CD4-positive, alpha-beta T cell treated with Interleukin-6 for 4 hours (primary cell): ENCODE results near the gene GRIK4.
"Not testable (repeated sequence)": the region's sequence is repeated elsewhere in the genome, so short reads cannot be mapped to it uniquely, and the experiment has no call there.

ENCODE experiments used
- DNase-seq: peaks from one replicate; pipeline ENCODE4 v3.0.0-alpha.2; 2020; ENCODE audit warnings: mixed read lengths

GRIK4 gene

DNA sequence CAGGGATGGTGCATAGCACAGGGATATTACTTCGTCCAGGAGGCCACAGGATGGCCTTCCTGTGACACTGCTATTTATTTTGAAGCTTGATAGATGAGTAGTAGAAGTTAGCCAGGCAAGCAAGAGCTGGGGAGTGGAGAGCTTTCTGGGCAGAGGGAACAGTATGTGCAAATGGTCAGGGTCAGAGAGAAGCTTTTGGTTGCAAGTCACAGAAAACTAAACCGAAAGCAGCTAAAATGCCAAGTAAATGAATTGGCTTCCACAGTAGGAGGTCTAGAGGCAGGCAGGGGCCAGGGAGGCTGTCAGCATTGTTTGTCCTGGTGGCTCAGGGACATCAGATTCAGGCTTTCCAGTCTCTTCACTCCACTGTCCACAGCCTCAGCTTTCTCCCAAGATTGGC is 247.5 kb downstream of the GRIK4 start:
- DNase-seq, result no peak

DNA sequence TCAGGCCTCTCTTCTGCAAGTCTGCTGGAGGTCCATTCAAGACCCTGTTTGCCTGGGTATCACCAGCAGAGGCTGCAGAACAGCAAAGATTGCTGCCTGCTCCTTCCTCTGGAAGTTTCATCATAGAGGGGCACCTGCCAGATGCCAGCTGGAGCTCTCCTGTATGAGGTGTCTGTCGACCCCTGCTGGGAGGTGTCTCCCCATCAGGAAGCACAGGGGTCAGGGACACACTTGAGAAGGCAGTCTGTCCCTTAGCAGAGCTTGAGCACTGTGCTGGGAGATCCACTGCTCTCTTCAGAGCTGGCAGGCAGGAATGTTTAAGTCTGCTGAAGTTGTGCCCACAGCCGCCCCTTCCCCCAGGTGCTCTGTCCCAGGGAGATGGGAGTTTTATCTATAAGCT is 254.2 kb downstream of the GRIK4 start:
- not testable (repeated sequence) for DNase-seq

DNA sequence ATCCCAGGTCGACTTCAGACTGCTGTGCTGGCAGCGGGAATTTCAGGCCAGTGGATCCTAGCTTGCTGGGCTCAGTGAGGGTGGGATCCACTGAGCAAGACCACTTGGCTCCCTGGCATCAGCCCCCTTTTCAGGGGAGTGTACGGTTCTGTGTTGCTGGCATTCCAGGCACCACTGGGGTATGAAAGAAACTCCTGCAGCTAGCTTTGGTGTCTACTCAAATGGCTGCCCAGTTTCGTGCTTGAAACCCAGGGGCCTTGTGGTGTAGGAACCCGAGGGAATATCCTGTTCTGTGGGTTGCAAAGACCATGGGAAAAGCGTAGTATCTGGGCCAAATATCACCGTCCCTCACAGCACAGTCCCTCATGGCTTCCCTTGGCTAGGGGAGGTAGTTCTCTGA is 254.8 kb downstream of the GRIK4 start:
- no peak for DNase-seq

DNA sequence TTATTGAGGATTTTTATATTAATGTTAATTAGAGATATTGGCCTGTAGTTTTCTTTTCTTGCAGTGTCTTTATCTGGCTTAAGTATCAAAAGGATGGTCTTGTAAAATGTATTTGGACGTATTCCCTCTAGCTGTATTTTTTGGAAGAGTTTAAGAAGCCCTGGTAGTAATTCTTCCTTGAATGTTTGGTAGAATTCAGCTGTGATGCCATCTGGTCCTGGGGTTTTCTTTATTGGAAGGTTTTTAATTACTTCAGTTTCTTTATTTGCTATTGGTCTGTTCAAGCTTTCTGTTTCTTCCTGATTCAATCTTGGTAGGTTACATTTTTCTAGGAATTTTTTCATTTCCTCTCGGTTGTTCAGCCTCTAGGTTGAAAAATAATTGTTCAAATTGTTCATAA is 257.4 kb downstream of the GRIK4 start:
- no peak for DNase-seq

DNA sequence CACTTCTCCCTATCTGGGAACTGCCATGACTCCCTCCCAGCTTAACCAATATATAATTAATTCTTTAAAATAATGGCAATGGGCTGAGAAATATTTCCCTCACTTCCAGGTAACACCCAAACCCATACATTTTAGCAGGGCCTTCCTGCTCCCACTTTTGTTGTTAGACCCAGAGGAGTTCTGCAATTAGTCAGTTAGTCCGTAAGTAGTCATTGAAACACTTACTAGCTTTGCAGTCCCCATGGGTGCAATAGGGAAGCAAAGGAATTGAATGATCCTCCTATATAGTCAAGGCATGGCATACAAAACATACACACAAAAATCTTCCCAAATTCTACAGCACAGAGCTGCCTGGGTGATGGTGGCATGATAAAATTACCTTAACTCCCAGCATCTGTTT is 258.4 kb downstream of the GRIK4 start:
- no peak for DNase-seq

DNA sequence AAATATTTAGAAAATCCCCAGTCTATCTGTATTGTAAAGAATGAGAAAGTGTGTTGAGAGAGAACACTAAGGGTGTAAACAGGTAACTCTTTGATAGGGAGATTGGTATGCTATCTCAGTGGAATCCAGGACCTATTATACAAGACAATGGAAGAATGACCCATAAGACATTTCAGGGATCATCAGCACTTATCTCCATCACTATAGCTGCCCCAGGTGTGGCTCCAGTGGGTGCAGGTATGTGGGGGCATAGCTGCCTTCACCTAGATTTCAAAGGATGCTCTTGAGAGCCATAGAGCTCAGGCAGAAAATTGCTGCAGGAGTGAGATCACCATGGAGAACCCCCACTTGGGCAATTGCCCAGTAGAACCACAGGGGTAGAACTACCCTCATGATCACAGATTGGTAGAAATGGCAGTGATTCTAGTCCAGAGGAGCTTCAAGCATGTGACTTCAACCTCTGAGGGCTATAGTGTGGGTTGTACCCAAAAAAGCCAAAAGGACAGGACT is 260.1 kb downstream of the GRIK4 start:
- no peak for DNase-seq

DNA sequence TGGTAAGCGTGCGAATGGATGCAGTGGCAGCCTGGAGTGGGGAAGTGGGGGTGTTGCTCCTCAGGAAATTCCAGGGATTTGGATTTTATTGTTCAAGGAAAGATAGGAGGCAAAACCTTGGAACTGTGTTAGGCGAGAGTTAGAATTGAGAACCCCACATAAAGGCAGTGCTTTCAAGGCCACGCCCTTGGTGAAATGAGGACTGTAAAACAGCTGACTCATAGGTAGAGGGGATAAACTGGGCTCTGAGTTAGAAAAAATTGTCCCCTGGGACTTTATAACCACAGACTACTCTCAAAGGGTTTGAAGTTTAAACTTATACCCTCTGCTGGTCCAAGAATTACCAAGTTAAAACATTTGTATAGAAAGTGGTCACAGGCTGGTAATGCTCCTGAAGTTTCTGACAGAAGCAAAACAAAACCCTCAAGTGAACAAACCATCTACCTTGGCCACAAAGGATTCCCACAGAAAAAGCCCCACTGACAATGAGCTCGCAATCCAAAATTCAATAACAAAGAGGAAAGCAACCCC is 262.0 kb downstream of the GRIK4 start:
- DNase-seq, result no peak

DNA sequence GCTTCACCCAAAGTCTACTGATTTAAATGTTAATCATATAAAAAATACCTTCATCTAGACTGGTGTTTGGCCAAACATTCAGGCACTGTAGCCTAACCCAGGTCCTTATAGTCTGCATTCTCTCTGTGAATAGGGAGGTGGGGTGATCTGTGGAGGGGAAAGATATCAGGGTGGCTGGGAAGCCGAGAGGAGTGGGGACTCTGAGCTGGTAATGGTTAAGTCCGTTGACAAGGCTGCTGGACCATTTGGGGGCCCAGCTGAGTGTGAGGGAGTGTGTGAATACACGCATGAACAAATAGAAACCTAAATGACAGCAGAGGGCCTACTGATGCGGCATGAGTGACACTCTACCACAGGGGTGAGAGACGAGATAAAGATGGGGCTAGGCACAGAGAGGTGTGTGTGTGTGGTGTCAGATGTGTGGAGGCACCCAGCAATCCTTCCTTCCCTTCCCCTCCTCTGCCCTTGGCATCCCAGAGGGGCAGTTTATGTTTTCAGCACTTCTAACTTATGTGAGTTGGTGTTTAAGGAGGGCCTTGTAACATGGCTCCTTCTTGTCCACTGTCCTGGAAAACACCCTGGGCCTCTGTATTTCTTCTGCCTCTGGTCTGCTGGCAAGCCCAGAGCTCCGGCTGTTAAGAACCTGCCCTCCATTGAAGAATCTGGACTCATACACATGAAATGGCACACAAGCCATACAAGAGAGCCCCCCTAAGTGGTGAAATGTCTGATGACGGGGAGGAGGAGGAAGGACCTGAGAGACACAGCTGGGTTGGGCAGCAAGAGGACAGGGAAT is 263.2 kb downstream of the GRIK4 start:
- DNase-seq, result no peak

DNA sequence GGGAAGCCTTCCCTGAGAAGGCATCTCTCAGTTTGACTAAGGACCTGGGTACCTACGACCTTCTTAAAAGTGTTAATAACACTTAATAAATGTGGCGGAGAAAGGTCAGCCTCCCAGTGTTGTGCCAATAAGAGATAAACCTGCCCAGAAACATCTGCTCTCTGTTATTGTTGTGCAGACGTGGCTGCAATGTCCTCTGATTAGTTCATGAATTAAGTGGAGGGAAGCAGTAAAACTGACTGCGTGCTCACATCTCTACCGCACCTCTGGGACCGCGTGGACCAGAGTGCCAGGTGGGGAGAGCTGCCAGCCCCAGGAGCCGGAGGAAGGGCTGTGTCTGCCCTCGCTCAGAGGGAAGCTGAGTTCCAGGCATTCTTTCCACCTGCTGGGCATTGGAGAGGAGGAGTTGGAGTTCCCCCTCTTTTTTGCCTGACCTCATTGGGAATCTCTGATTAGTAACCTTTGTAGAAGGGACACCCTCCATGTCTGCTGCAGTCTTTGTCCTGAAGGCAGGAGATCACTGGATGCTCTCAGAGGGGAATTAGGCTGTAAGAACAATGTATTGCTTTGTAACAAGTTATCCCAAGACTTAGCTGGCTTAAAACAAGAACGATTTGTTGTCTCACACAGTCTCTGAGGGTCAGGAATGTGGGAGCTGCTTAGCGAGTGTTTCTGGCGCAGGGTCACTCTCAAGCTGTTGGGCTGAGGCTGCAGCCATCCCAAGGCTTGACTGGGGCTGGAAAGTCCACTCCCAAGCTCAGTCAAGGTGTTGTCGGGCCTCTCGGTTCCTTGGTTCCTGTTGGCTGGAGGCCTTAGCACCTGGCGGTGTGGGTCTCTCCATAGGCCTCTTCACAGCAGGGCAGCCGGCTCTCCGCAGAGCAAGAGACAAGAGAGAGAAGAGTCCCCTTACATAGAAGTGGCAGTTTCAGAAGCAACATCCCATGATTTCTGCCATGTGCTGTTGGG is 264.7 kb downstream of the GRIK4 start:
- no peak for DNase-seq

DNA sequence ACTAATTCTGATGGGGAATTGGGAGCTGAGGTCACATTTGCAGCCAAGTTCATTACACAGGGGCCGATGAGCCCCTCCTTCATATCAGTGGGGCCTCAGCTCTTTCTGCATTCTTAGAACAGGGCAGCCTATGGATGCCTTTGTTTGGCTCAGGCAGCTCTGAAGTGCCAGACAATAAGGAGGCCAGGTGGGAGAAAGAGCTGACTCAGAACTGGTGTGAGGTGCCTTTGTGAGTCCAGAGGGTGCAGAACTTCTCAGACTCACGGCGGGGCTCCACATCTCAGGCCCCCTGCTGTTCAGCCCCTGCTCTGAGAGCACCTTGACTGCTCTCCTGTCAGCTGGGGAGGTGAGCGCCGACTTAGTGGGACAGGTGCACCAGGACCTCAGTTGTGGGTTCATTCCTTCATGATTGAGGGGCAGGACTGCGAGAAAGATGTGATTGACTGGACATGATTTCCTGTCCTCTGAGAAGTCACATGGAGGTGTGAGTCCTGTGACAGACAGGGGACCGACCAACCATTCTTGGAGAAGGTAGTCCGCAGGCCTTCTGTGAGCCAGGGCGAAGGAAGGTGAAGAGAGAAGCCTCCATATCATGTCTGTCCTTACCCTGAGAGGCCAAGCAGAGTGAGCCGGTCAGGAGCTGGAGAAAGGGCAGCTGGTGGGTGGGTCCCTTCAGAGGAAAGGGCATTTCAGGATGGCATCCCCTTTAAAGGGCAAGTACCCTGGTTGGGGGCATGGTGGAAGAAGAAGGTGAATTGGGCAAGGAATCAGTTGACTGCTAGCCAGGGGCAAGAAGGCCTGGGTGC is 267.3 kb downstream of the GRIK4 start:
- DNase-seq, result no peak

DNA sequence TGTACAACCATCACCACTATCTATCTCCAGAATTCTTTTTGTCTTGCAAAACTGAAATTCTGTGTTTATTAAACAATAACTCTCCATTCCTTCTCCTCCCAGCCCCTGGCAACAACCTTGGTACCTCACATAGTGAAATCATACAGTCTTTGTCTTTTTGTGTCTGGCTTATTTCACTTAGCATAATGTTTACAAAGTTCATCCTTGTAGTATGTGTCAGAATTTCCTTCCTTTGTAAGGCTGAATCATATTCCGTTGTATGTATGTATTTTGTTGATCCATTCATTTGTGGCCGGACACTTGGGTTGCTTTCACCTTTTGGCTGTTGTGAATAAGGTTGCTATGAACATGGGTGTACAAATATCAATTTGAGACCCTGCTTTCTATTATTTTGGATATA is 268.7 kb downstream of the GRIK4 start:
- no peak for DNase-seq

DNA sequence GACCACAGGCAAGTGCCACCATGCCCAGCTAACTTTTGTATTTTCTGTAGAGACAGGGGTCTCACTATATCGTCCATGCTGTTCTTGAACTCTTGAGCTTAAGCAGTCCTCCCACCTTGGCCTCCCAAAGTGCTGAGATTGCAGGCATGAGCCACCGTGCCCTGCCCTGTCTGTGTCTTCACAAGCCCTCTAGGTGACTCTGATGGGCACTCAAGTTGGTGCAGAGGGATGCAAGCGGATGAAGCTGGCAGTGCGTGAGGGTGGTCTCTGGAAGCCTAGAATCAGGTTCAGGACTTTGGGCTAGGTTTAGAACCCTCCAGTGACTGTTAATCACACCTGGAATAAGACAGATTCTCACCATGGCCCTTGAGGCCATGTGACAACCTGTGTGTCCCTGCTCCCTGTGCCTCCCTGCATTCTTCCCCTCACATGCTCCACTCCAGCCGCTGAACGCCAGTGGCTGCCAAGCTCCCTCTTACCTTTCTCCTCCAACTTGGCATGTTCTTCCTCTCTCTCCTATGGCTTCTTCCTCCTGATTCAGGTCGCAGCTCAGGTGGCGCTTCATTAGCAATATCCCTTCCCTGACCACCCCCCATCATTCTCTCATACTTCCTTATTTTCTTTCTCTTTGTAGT is 270.1 kb downstream of the GRIK4 start:
- no peak for DNase-seq

DNA sequence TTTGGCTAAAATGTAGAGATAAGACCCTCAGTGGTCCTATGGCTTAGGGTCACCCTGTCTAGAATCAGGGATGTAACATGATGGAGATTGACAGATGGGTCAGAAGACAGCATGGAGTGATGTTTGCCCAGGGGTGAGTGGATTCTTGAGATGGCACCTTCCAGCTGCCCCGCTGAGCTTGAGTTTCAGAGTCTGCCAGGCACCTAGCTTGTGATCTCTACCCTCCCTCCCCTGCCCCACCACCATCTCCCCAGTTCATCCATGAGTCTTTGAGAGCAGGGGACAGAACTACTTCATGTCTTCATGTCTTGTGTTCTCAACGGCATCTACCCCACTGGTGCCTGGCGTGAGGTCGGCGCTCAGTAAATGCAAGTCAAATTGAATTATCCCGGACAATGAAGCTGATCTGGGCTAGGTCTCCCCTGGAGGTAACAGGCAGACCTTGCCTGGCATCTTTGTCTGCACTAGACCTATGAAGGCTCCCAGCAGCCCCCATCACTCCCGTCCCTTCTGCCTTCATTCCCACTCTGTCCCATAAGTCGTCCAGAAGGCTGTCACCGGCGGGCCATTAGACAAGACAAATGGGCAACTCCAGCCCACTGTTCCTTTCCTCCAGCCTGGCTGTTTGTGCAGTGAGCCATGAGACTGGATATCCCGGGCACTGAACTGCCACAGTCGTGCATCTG is 273.2 kb downstream of the GRIK4 start:
- no peak for DNase-seq

DNA sequence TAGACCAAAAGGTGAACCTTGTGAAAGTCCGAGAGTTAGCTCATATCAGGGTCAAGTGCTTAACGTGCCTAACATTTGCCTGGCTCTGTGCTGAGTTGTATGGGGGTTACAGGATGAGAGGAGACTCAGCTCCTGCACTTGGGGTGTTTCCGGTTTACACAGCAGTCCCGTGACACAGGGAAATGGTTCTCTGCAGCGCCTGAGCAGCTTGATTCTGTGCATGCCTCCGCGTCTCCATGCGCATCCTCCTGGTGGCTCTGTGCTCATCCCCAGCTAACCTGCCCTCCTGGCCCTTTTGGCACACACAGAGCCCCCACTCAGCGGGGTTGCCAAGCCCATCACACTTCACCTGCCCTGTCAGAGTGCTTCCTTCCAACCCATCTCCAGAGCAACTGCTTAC is 274.0 kb downstream of the GRIK4 start:
- no peak for DNase-seq

DNA sequence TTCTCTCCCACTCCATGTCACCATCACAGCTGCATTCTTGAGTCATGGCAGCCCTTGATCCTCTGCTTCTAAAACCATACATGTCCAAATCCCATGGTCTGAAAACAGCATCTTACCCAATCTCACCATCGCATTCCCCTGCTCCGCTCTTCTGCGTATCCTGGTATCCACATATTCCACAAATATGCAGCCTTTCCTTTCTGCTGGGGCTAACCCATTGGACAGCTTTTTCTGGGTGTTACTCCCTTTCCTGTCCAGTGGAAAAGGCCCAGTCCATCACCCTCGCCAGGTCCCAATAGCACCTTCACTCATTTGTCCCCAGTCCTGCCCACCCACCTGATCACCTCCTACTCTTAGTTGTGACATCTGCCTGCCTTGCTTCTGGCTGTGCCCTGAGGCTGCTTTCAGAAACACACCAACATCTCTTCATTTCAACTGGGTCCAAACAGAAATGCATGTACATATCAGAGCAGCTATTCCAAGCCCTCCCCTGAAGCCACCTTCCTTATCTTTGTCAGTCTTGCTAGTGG is 274.7 kb downstream of the GRIK4 start:
- DNase-seq, result no peak

DNA sequence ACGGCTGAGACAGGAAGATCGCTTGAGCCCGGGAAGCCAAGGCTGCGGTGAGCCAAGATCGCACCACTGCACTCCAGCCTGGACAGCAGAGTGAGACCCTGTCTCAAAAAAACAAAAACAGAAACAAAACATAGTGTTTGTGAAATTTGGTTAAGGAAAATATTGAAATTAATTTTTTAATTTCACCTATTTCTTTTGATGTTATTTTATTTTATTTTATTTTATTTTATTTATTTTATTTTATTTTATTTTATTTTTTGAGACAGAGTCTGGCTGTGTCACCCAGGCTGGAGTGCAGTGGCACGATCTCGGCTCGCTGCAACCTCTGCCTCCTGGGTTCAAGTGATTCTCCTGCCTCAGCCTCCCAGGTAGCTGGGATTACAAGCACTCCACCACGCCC is 275.7 kb downstream of the GRIK4 start:
- DNase-seq, result not testable (repeated sequence)

DNA sequence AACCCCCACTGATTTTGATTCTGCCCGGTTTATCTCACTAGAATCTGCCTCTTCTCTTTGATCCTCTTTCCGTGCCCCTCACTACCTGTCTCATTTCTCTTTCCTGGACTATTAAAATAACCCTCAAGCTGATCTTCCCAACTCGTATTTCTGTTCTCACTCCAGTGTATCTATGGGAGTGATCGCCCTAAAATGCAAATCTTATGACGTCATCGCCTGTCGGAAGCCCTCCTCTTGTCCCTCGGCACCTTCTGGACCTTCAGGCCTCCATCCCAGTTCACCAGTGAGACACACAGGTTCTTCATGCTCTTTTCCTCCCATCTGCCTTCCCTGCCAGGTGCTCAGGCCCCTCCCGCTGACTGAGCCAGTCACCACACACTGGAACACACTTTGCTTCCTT is 277.8 kb downstream of the GRIK4 start:
- DNase-seq, result no peak

DNA sequence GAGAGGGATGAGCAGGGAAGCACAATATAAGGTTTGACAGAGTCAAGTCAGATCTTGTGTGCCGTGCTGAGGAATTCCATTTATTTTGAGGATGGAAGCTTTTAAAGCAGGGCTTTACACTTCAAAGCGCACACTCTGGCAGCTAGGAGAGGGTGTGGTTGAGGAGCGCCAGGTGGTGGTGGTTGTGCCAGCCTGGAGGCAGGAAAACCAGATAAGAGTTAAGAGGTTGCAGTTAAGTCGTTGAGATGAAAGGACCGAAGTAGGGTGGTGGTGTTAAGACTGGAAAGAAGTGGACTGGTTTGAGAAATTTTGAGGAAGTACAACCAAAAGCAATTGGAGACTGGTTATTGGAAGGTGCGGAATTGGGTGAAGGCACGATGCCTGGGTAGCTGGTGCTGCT is 280.8 kb downstream of the GRIK4 start:
- DNase-seq, result no peak

DNA sequence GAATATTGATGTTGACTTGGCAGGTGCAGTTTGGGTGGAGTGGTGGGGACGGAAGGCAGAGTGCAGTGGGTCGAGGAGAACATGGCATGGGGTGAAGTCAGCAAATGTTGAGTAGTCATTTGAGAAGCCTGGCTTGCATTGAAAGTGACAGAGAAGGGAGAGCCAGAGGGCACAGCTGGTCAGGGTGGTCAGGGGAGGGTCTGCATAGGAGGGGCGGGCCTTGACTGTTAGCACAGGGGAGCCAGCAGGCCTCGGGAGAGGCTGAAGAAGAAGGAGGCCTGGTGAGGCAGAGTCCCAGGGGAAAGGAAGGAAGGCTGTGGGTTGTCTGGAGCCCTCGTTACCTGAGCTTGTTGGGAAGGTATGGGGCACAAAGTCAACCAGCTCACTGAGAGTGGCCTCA is 281.6 kb downstream of the GRIK4 start:
- no peak for DNase-seq

DNA sequence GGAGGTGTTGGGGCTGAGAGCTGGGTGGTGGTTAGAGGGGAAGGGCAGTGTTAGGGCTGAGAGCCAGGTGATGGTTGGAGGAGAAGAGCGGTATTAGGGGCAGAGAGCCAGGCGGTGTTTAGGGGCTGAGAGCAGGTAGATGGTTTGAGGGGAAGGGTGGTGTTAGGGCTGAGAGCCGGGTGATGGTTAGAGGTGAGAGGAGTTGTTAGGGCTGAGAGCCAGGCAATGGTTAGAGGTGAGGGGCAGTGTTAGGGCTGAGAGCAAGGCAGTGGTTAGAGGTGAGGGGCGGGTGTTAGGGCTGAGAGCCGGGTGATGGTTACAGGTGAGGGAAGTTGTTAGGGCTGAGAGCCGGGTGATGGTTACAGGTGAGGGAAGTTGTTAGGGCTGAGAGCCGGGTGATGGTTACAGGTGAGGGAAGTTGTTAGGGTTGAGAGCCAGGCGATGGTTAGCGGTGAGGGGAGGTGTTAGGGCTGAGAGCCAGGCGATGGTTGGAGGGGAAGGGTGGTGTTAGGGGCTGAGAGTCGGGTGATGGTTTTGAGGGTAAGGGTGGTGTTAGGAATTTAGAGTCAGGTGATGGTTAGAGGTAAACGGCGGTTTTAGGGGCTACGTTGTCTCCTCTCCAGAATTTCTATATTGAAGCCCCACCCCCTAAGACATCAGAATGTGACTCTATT is 282.4 kb downstream of the GRIK4 start:
- no peak for DNase-seq

DNA sequence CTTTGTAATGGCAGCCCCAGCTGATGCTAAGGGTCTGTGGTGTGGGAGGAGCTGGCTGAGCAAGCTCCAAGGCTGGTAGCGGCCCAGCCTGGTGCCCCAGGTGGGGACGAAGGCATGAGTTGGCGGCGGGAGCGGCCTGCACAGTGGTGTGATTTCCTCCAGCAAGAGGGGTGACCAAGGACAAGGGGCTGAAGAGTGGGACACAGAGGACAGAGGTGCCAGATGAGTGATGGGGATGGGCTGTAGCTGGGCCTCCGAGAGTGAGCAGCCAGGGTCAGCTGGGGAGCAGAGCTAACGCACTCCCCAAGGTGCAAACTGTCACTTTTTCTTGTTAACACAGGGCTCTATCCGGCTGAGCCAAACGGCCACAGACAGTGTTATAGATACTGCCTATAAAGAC is 283.2 kb downstream of the GRIK4 start:
- no peak for DNase-seq
